Mesendoderm (in vitro differentiated cells): ENCODE data around the gene ARHGAP15.

Experiments
- DNase-seq: peaks from one replicate; pipeline ENCODE4 v3.0.0; 2013
- H2AK5ac ChIP-seq: 2 replicates; pipeline ENCODE4 v1.6.1; 2013; ENCODE audit warnings: low read length, inconsistent platforms
- H2BK120ac ChIP-seq: 2 replicates; pipeline ENCODE4 v1.6.1; 2013; ENCODE audit warnings: low read depth, mild to moderate bottlenecking, low read length, moderate library complexity, mixed read lengths
- H2BK15ac ChIP-seq: replicated peaks from 2 replicates; pipeline ENCODE4 v1.6.1; 2013; ENCODE audit warnings: low read depth, mild to moderate bottlenecking, moderate library complexity
- H2BK5ac ChIP-seq: 2 replicates; pipeline ENCODE4 v1.6.1; 2013; ENCODE audit warnings: low read length, inconsistent platforms
- H3K18ac ChIP-seq: 2 replicates; pipeline ENCODE4 v1.6.1; 2013; ENCODE audit warnings: mild to moderate bottlenecking, low read length, mixed read lengths
- H3K23ac ChIP-seq: one replicate; pipeline ENCODE4 v1.6.1; 2013; ENCODE audit warnings: low read length
- H3K27ac ChIP-seq: 2 replicates; pipeline ENCODE4 v1.5.1; 2013; ENCODE audit warnings: low read depth, mild to moderate bottlenecking, inconsistent platforms, low read length, moderate library complexity
- H3K27me3 ChIP-seq: 2 replicates; pipeline ENCODE4 v1.6.1; 2013; ENCODE audit warnings: low read length, control low read depth, mild to moderate bottlenecking, inconsistent platforms; ENCODE audit not compliant: insufficient read depth, poor library complexity
- H3K36me3 ChIP-seq: 2 replicates; pipeline ENCODE4 v1.6.1; 2013; ENCODE audit warnings: low read length, inconsistent platforms; ENCODE audit not compliant: control insufficient read depth, insufficient read depth
- H3K4ac ChIP-seq: one replicate; pipeline ENCODE4 v1.6.1; 2013; ENCODE audit warnings: low read depth, mild to moderate bottlenecking, low read length, moderate library complexity
- H3K4me1 ChIP-seq: 2 replicates; pipeline ENCODE4 v1.6.1; 2013; ENCODE audit warnings: low read depth, low read length, inconsistent platforms; ENCODE audit not compliant: control insufficient read depth
- H3K4me2 ChIP-seq: 2 replicates; pipeline ENCODE4 v1.6.1; 2013; ENCODE audit warnings: low read length
- H3K4me3 ChIP-seq: 2 replicates; pipeline ENCODE4 v1.5.1; 2013; ENCODE audit warnings: mild to moderate bottlenecking, low read length
- H3K56ac ChIP-seq: one replicate; pipeline ENCODE4 v1.6.1; 2013; ENCODE audit warnings: low read length
- H3K79me1 ChIP-seq: 2 replicates; pipeline ENCODE4 v1.6.1; 2013; ENCODE audit warnings: low read length, inconsistent platforms
- H3K79me2 ChIP-seq: 2 replicates; pipeline ENCODE4 v1.6.1; 2013; ENCODE audit warnings: mild to moderate bottlenecking, low read length; ENCODE audit not compliant: control insufficient read depth, insufficient read depth
- H3K9ac ChIP-seq: 2 replicates; pipeline ENCODE4 v1.6.1; 2013; ENCODE audit warnings: low read length, inconsistent platforms
- H4K5ac ChIP-seq: one replicate; pipeline ENCODE4 v1.6.1; 2013; ENCODE audit warnings: low read length
- H4K8ac ChIP-seq: one replicate; pipeline ENCODE4 v1.6.1; 2013; ENCODE audit warnings: low read depth, mild to moderate bottlenecking, control low read depth, low read length, moderate library complexity
- WGBS: extraction: QIAGEN DNeasy Blood & Tissue Kit; methylation state at CpG from one replicate; pipeline ENCODE4 v1.1.7; 2013; ENCODE audit warnings: low lambda C conversion rate, missing lambda C conversion rate; ENCODE audit not compliant: insufficient coverage; ENCODE audit errors: extremely low coverage; 5-methylcytosine and 5-hydroxymethylcytosine counted together

Gene ARHGAP15

GRCh38 chr2:143717053-143717452 lies 587.8 kb downstream of the ARHGAP15 start:
- H3K4ac ChIP-seq, result no peak overlapping the region
- H3K36me3 ChIP-seq, result no peaks in the 10 kb centered on the region
- H3K56ac ChIP-seq, result no peak overlapping the region
- H3K27me3 ChIP-seq, result no peaks in the 10 kb centered on the region
- no CpG with 5 or more reads among the region's 6 CpGs for WGBS
- no peak overlapping the region for H2AK5ac ChIP-seq
- no peaks in the 10 kb centered on the region for H3K4me1 ChIP-seq
- no peak for DNase-seq
- no peak overlapping the region for H3K27ac ChIP-seq
- H2BK15ac ChIP-seq, result no peak overlapping the region
- no peaks in the 10 kb centered on the region for H3K79me1 ChIP-seq
- H3K9ac ChIP-seq, result no peak overlapping the region
- H2BK120ac ChIP-seq, result no peak overlapping the region
- H3K4me3 ChIP-seq, result no peak overlapping the region
- H3K18ac ChIP-seq, result no peak overlapping the region
- no peak overlapping the region for H4K8ac ChIP-seq
- H3K4me2 ChIP-seq, result no peak overlapping the region
- H3K79me2 ChIP-seq, result no peaks in the 10 kb centered on the region
- no peak overlapping the region for H4K5ac ChIP-seq
- H2BK5ac ChIP-seq, result no peak overlapping the region
- no peak overlapping the region for H3K23ac ChIP-seq

- Histone ChIP-seq H3K27me3 (no peaks in the 10 kb centered on the region), H3K23ac (no peak overlapping the region), H3K4me1 (no peaks in the 10 kb centered on the region), H2AK5ac (no peak overlapping the region), H2BK5ac (no peak overlapping the region), H3K27ac (no peak overlapping the region), H2BK15ac (no peak overlapping the region), H3K79me1 (no peaks in the 10 kb centered on the region), H3K4me3 (no peak overlapping the region), H4K8ac (no peak overlapping the region), H3K56ac (no peak overlapping the region), H3K18ac (no peak overlapping the region), H3K79me2 (no peaks in the 10 kb centered on the region), H3K4ac (no peak overlapping the region), H3K9ac (no peak overlapping the region), H4K5ac (no peak overlapping the region), H3K4me2 (no peak overlapping the region), H3K36me3 (no peaks in the 10 kb centered on the region), H2BK120ac (no peak overlapping the region)
- WGBS, result no CpG with 5 or more reads among the region's 10 CpGs
- DNase-seq, result no peak
Observed at GRCh38 chr2:143717536-143718168, 588.4 kb downstream of the ARHGAP15 start.

- no peak overlapping the region for H2BK5ac ChIP-seq
- no peak for DNase-seq
Observed at GRCh38 chr2:143718745-143719144, 589.5 kb downstream of the ARHGAP15 start.

DNA sequence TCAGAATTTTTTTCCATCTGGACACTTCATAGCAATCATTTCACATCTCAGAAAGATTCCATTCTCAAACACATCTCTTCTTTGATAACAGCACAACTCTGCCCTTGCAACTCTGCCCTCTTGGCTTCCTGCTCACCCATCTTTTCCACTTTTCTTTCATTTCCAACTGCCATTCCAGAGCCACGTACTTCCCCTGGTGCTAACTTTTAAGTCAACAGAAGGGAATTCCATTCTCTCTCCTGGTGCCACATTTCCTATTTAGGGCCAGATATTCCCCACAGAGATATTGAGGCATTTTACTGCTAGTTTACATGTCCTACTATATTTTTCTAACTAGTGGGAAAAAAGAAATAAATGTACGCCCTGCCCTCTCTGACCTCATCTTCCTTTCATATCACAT lies 590.2 kb downstream of the ARHGAP15 start:
- H3K4me3 ChIP-seq, result no peak overlapping the region
- H3K27me3 ChIP-seq, result no peaks in the 10 kb centered on the region
- H2BK15ac ChIP-seq, result no peak overlapping the region
- no peak overlapping the region for H3K4ac ChIP-seq
- H4K8ac ChIP-seq, result no peak overlapping the region
- H3K36me3 ChIP-seq, result no peaks in the 10 kb centered on the region
- no peaks in the 10 kb centered on the region for H3K79me2 ChIP-seq
- H3K23ac ChIP-seq, result no peak overlapping the region
- no CpG with 5 or more reads among the region's 2 CpGs for WGBS
- H3K4me2 ChIP-seq, result no peak overlapping the region
- DNase-seq, result peak; percentile 25
- no peak overlapping the region for H2BK5ac ChIP-seq
- no peak overlapping the region for H3K18ac ChIP-seq
- H2BK120ac ChIP-seq, result no peak overlapping the region
- H2AK5ac ChIP-seq, result no peak overlapping the region
- no peak overlapping the region for H3K9ac ChIP-seq
- no peaks in the 10 kb centered on the region for H3K4me1 ChIP-seq
- H3K56ac ChIP-seq, result no peak overlapping the region
- H4K5ac ChIP-seq, result no peak overlapping the region
- H3K79me1 ChIP-seq, result no peaks in the 10 kb centered on the region
- no peak overlapping the region for H3K27ac ChIP-seq

More at GRCh38 chr2:143718745-143719144, 589.5 kb downstream of the ARHGAP15 start:
- Histone ChIP-seq H3K79me2 (no peaks in the 10 kb centered on the region), H3K36me3 (no peaks in the 10 kb centered on the region), H2BK120ac (no peak overlapping the region), H4K5ac (no peak overlapping the region), H3K4me1 (no peaks in the 10 kb centered on the region), H2AK5ac (no peak overlapping the region), H3K56ac (no peak overlapping the region), H3K4me3 (no peak overlapping the region), H3K27ac (no peak overlapping the region), H3K23ac (no peak overlapping the region), H3K27me3 (no peaks in the 10 kb centered on the region), H3K79me1 (no peaks in the 10 kb centered on the region), H3K9ac (no peak overlapping the region), H3K4ac (no peak overlapping the region), H3K18ac (no peak overlapping the region), H3K4me2 (no peak overlapping the region), H4K8ac (no peak overlapping the region), H2BK15ac (no peak overlapping the region)
- WGBS, result no CpG with 5 or more reads among the region's 2 CpGs

DNA sequence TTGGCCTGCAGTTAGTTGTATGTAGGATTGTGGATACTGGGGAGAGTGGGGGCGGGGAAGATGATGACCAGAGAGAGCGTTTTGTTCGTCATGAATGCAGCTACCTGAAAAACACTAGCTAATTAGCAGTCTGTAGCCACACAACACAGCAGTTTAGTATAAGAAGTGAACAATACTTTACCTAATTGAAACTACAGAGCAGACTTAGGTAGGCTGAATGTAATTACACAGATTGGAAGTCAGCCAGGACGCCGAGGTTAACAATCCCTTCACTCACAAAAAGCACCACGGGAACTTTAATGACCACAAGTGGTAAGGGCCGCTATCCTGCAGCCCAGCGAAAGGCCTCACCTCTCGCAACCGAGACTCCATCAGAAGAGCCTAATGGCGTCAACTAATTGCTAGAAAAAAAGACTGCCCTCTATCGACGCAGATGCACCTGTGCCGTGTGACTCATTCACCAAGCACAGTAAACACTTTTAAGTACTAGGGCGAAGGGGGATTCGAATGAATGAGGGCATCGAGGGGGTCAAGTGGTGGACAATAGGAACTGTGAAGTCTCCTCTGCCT lies 591.0 kb downstream of the ARHGAP15 start:
- H3K56ac ChIP-seq, result no peak overlapping the region
- no peak overlapping the region for H3K4ac ChIP-seq
- no peak overlapping the region for H2AK5ac ChIP-seq
- H3K4me1 ChIP-seq, result no peaks in the 10 kb centered on the region
- no peaks in the 10 kb centered on the region for H3K36me3 ChIP-seq
- H3K27ac ChIP-seq, result no peak overlapping the region
- no peak overlapping the region for H3K4me3 ChIP-seq
- peak; percentile 65 for DNase-seq
- no peak overlapping the region for H4K5ac ChIP-seq
- H2BK5ac ChIP-seq, result no peak overlapping the region
- H3K4me2 ChIP-seq, result no peak overlapping the region
- no peak overlapping the region for H3K23ac ChIP-seq
- H2BK120ac ChIP-seq, result no peak overlapping the region
- no peak overlapping the region for H3K18ac ChIP-seq
- no peaks in the 10 kb centered on the region for H3K79me2 ChIP-seq
- H3K27me3 ChIP-seq, result no peaks in the 10 kb centered on the region
- no CpG with 5 or more reads among the region's 17 CpGs for WGBS
- no peak overlapping the region for H4K8ac ChIP-seq
- no peaks in the 10 kb centered on the region for H3K79me1 ChIP-seq
- no peak overlapping the region for H3K9ac ChIP-seq
- H2BK15ac ChIP-seq, result no peak overlapping the region

- no peak overlapping the region for H3K18ac ChIP-seq
- H3K9ac ChIP-seq, result no peak overlapping the region
- no peak overlapping the region for H2BK120ac ChIP-seq
- no CpG with 5 or more reads among the region's 2 CpGs for WGBS
- H2BK15ac ChIP-seq, result no peak overlapping the region
- H3K4me3 ChIP-seq, result no peak overlapping the region
- no peak overlapping the region for H3K27ac ChIP-seq
- no peak overlapping the region for H3K56ac ChIP-seq
- no peak overlapping the region for H3K4ac ChIP-seq
- no peak overlapping the region for H3K23ac ChIP-seq
- no peak overlapping the region for H2AK5ac ChIP-seq
- H4K5ac ChIP-seq, result no peak overlapping the region
- H3K4me2 ChIP-seq, result no peak overlapping the region
- no peaks in the 10 kb centered on the region for H3K79me2 ChIP-seq
- H2BK5ac ChIP-seq, result no peak overlapping the region
- no peaks in the 10 kb centered on the region for H3K36me3 ChIP-seq
- DNase-seq, result no peak
- no peaks in the 10 kb centered on the region for H3K4me1 ChIP-seq
- H4K8ac ChIP-seq, result no peak overlapping the region
- H3K27me3 ChIP-seq, result no peaks in the 10 kb centered on the region
- no peaks in the 10 kb centered on the region for H3K79me1 ChIP-seq
Observed at GRCh38 chr2:143725400-143725799, 596.2 kb downstream of the ARHGAP15 start.
